Activated CD4-positive, alpha-beta T cell treated with anti-CD3 and anti-CD28 coated beads, Interleukin-2, amount 50 U/mL, for 16 hours (primary cell): ENCODE data around the gene TMTC2.
"Not testable (repeated sequence)": the region's sequence is repeated elsewhere in the genome, so short reads cannot be mapped to it uniquely, and the experiment has no call there.

ENCODE experiments used
- DNase-seq: peaks from one replicate; pipeline ENCODE4 v3.0.0-alpha.2; 2020

The TMTC2 gene

GRCh38 chr12:82730953-82731459, 44.3 kb downstream of the TMTC2 start:
- DNase-seq, result no peak

GRCh38 chr12:82740129-82741000, 53.7 kb downstream of the TMTC2 start:
- no peak for DNase-seq

GRCh38 chr12:82745063-82745674, 58.5 kb downstream of the TMTC2 start:
- DNase-seq, result no peak

GRCh38 chr12:82745807-82746206, 59.1 kb downstream of the TMTC2 start:
- DNase-seq, result no peak

- no peak for DNase-seq
These were observed 60.0 kb downstream of the TMTC2 start for GRCh38 chr12:82746668-82747067.

- DNase-seq, result no peak
These were observed 62.3 kb downstream of the TMTC2 start for GRCh38 chr12:82749015-82749414.

GRCh38 chr12:82754856-82755255, 68.2 kb downstream of the TMTC2 start:
- DNase-seq, result no peak

GRCh38 chr12:82756303-82756702, 69.6 kb downstream of the TMTC2 start:
- no peak for DNase-seq

- DNase-seq, result no peak
These were observed 70.4 kb downstream of the TMTC2 start for GRCh38 chr12:82757059-82757458.

- DNase-seq, result no peak
These were observed 71.0 kb downstream of the TMTC2 start for GRCh38 chr12:82757656-82758055.

GRCh38 chr12:82758749-82759330, 72.1 kb downstream of the TMTC2 start:
- DNase-seq, result no peak

GRCh38 chr12:82760423-82760822, 73.7 kb downstream of the TMTC2 start:
- DNase-seq, result no peak

GRCh38 chr12:82765206-82765605, 78.5 kb downstream of the TMTC2 start:
- DNase-seq, result not testable (repeated sequence)

GRCh38 chr12:82765971-82766705, 79.4 kb downstream of the TMTC2 start:
- DNase-seq, result no peak

GRCh38 chr12:82774666-82775065, 88.0 kb downstream of the TMTC2 start:
- DNase-seq, result no peak

GRCh38 chr12:82780517-82780916, 93.8 kb downstream of the TMTC2 start:
- DNase-seq, result no peak

- no peak for DNase-seq
These were observed 94.7 kb downstream of the TMTC2 start for GRCh38 chr12:82781309-82781997.

GRCh38 chr12:82783435-82783834, 96.7 kb downstream of the TMTC2 start:
- DNase-seq, result no peak

- no peak for DNase-seq
These were observed 100.3 kb downstream of the TMTC2 start for GRCh38 chr12:82787016-82787415.

- DNase-seq, result no peak
These were observed 101.9 kb downstream of the TMTC2 start for GRCh38 chr12:82788594-82788993.

GRCh38 chr12:82789674-82790073, 103.0 kb downstream of the TMTC2 start:
- DNase-seq, result no peak

GRCh38 chr12:82793751-82794281, 107.1 kb downstream of the TMTC2 start:
- DNase-seq, result no peak
